ENCODE data around the gene GREM2. TPM values are rescaled to one million over a fixed set of nuclear protein-coding genes. Genes with fewer than 3 reads are reported as not detected.

Gene GREM2
- total and polyA plus RNA-seq, 2 donors (not counting 1 experiment from before 2014, with no cell fraction given): not detected

- no peaks in the 10 kb centered on the region for H3K4me1 Mint-ChIP-seq
- intact Hi-C loops (cut with micrococcal nuclease): no loop called here
- no peak for ATAC-seq (ENCODE audit: low read depth)
- 56% methylated on average over 3 of the region's 8 CpGs for WGBS (ENCODE audit: insufficient coverage)
- H3K9me3 ChIP-seq (ENCODE audit: control extremely low read depth in 1 of 3, control insufficient read depth in 2 of 3, insufficient read depth in 1 of 3, low read length in 2 of 3): peaks cover 0 to 3% (median 0%) of the 10 kb centered on the region in 3 donors
- CTCF ChIA-PET: no interaction called here
- H3K4me2 ChIP-seq (replicated peaks; ENCODE audit: low read depth, low read length, poor library complexity, severe bottlenecking): no peak overlapping the region
- POLR2A ChIA-PET: no interaction called here
- TF ChIP-seq EZH2 (IDR thresholded peaks at IDR 0.05; ENCODE audit: borderline replicate concordance, insufficient read depth, low read depth, low read length, poor library complexity, severe bottlenecking) (no peak), CTCF (IDR thresholded peaks at IDR 0.05) (no peak)
- no peak overlapping the region for H3K9ac ChIP-seq (ENCODE audit: low read length)
- no peak overlapping the region for H3K4me3 ChIP-seq (ENCODE audit: control extremely low read depth in 1 of 5, extremely low read depth in 1 of 5, insufficient read depth in 1 of 5, low read depth in 2 of 5, low read length in 4 of 5)
- no peaks in the 10 kb centered on the region for H3K36me3 ChIP-seq (replicated peaks in 1 of 2; ENCODE audit: control extremely low read depth in 1 of 2, control insufficient read depth in 1 of 2, extremely low read depth in 1 of 2, insufficient read depth in 2 of 2, low read length in 1 of 2)
- H3K4me3 Mint-ChIP-seq: no peak overlapping the region
- no peak overlapping the region for H3K27ac ChIP-seq (ENCODE audit: low read length in 2 of 2)
- no peaks in the 10 kb centered on the region for H3K4me1 ChIP-seq (ENCODE audit: control insufficient read depth in 2 of 2, insufficient read depth in 2 of 2, low read length in 2 of 2)
- H2AFZ ChIP-seq (ENCODE audit: insufficient read depth, low read depth, low read length, poor library complexity, severe bottlenecking): no peak overlapping the region
- H3K27me3 Mint-ChIP-seq: no peaks in the 10 kb centered on the region
- no peak overlapping the region for H3K27ac Mint-ChIP-seq
- H3K9me3 Mint-ChIP-seq (ENCODE audit: insufficient read depth): no peaks in the 10 kb centered on the region
- no peaks in the 10 kb centered on the region for H4K20me1 ChIP-seq (ENCODE audit: control insufficient read depth, insufficient read depth, low read length, poor library complexity, severe bottlenecking)
- no peaks in the 10 kb centered on the region for H3K27me3 ChIP-seq (replicated peaks in 1 of 4; ENCODE audit: control extremely low read depth in 1 of 4, control insufficient read depth in 3 of 4, insufficient read depth in 4 of 4, low read length in 3 of 4)
- no peak for DNase-seq
- no peaks in the 10 kb centered on the region for H3K79me2 ChIP-seq (ENCODE audit: control insufficient read depth, insufficient read depth, low read length)
Measured at GRCh38 chr1:240652549-240652948, 40.6 kb upstream of the GREM2 start.

- ChIA-PET CTCF (no interaction called here), POLR2A (no interaction called here)
- no peak overlapping the region for H3K4me3 Mint-ChIP-seq
- ATAC-seq (ENCODE audit: low read depth) (no peak), DNase-seq (no peak)
- Histone ChIP-seq H3K4me1 (ENCODE audit: control insufficient read depth in 2 of 2, insufficient read depth in 2 of 2, low read length in 2 of 2) (no peaks in the 10 kb centered on the region), H3K4me3 (ENCODE audit: control extremely low read depth in 1 of 5, extremely low read depth in 1 of 5, insufficient read depth in 1 of 5, low read depth in 2 of 5, low read length in 4 of 5) (no peak overlapping the region), H4K20me1 (ENCODE audit: control insufficient read depth, insufficient read depth, low read length, poor library complexity, severe bottlenecking) (no peaks in the 10 kb centered on the region), H3K4me2 (replicated peaks; ENCODE audit: low read depth, low read length, poor library complexity, severe bottlenecking) (no peak overlapping the region), H3K27me3 (replicated peaks in 1 of 4; ENCODE audit: control extremely low read depth in 1 of 4, control insufficient read depth in 3 of 4, insufficient read depth in 4 of 4, low read length in 3 of 4) (no peaks in the 10 kb centered on the region), H3K9ac (ENCODE audit: low read length) (no peak overlapping the region), H2AFZ (ENCODE audit: insufficient read depth, low read depth, low read length, poor library complexity, severe bottlenecking) (no peak overlapping the region), H3K79me2 (ENCODE audit: control insufficient read depth, insufficient read depth, low read length) (no peaks in the 10 kb centered on the region), H3K27ac (ENCODE audit: low read length in 2 of 2) (no peak overlapping the region), H3K9me3 (ENCODE audit: control extremely low read depth in 1 of 3, control insufficient read depth in 2 of 3, insufficient read depth in 1 of 3, low read length in 2 of 3) (peaks cover 0 to 3% (median 0%) of the 10 kb centered on the region in 3 donors), H3K36me3 (replicated peaks in 1 of 2; ENCODE audit: control extremely low read depth in 1 of 2, control insufficient read depth in 1 of 2, extremely low read depth in 1 of 2, insufficient read depth in 2 of 2, low read length in 1 of 2) (no peaks in the 10 kb centered on the region)
- H3K27me3 Mint-ChIP-seq: no peaks in the 10 kb centered on the region
- H3K9me3 Mint-ChIP-seq (ENCODE audit: insufficient read depth): no peaks in the 10 kb centered on the region
- TF ChIP-seq CTCF (IDR thresholded peaks at IDR 0.05) (no peak), EZH2 (IDR thresholded peaks at IDR 0.05; ENCODE audit: borderline replicate concordance, insufficient read depth, low read depth, low read length, poor library complexity, severe bottlenecking) (no peak)
- no peaks in the 10 kb centered on the region for H3K4me1 Mint-ChIP-seq
- no peak overlapping the region for H3K27ac Mint-ChIP-seq
- intact Hi-C loops (cut with micrococcal nuclease): no loop called here
Measured at GRCh38 chr1:240650877-240651276, 38.9 kb upstream of the GREM2 start.
